Neural cell (in vitro differentiated cells): ENCODE data around the gene CLSTN1. TPM values are rescaled to one million over a fixed set of nuclear protein-coding genes. Genes with fewer than 3 reads are reported as not detected.

Experiments used
- H2AFZ ChIP-seq: fragments of 200-600, 300-800 bp; sonication (generic), shearing (Covaris generic); 2 replicates; pipeline ENCODE4 v1.6.0; 2014; ENCODE audit warnings: low read depth, mild to moderate bottlenecking, antibody characterized with exemption, low read length, moderate library complexity
- H3F3A ChIP-seq: fragments of 200-600 bp; shearing (Covaris generic); 2 replicates; pipeline ENCODE4 v1.6.1; 2016; ENCODE audit warnings: mild to moderate bottlenecking, moderate library complexity, mixed read lengths, antibody characterized with exemption, low read length; ENCODE audit not compliant: insufficient read depth, poor library complexity, severe bottlenecking
- H3K27ac ChIP-seq: fragments of 200-600, 300-800 bp; sonication (generic), shearing (Covaris generic); 2 replicates; pipeline ENCODE4 v1.5.1; 2014; ENCODE audit warnings: mild to moderate bottlenecking, low read length, moderate library complexity
- H3K27me3 ChIP-seq: fragments of 300-800, 200-600 bp; sonication (generic), shearing (Covaris generic); 2 replicates; pipeline ENCODE4 v1.6.0; 2014; ENCODE audit warnings: mild to moderate bottlenecking, low read depth, low read length, moderate library complexity; ENCODE audit not compliant: insufficient read depth
- H3K36me3 ChIP-seq: fragments of 300-800, 200-600 bp; sonication (generic), shearing (Covaris generic); 2 replicates; pipeline ENCODE4 v1.5.1; 2014; ENCODE audit warnings: mild to moderate bottlenecking, antibody characterized with exemption, low read length, moderate library complexity; ENCODE audit not compliant: insufficient read depth
- H3K4me2 ChIP-seq: fragments of 300-800, 200-600 bp; sonication (generic), shearing (Covaris generic); 2 replicates; pipeline ENCODE4 v1.6.0; 2014; ENCODE audit warnings: mild to moderate bottlenecking, low read length
- H3K4me3 ChIP-seq: fragments of 300-800, 200-600 bp; sonication (generic), shearing (Covaris generic); 2 replicates; pipeline ENCODE4 v1.5.1; 2014; ENCODE audit warnings: mild to moderate bottlenecking, low read length, moderate library complexity
- H3K79me2 ChIP-seq: fragments of 200-600 bp; shearing (Covaris generic); replicated peaks from 2 replicates; pipeline ENCODE4 v1.6.0; 2014; ENCODE audit warnings: mild to moderate bottlenecking, low read length, moderate library complexity; ENCODE audit not compliant: insufficient read depth
- H3K9ac ChIP-seq: fragments of 300-800, 200-600 bp; sonication (generic), shearing (Covaris generic); 2 replicates; pipeline ENCODE4 v1.6.1; 2016; ENCODE audit warnings: mild to moderate bottlenecking, low read length, mixed read lengths
- H3K9me2 ChIP-seq: fragments of 200-600 bp; shearing (Covaris generic); 2 replicates; pipeline ENCODE4 v1.6.1; 2016; ENCODE audit warnings: mild to moderate bottlenecking, low read length, mixed read lengths; ENCODE audit not compliant: insufficient read depth
- H3K9me3 ChIP-seq: fragments of 200-600, 300-800 bp; sonication (generic), shearing (Covaris generic); 2 replicates; pipeline ENCODE4 v1.6.1; 2016; ENCODE audit warnings: mild to moderate bottlenecking, mixed run types, low read length, moderate library complexity, mixed read lengths
- H4K20me1 ChIP-seq: fragments of 200-600 bp; shearing (Covaris generic); 2 replicates; pipeline ENCODE4 v1.6.1; 2016; ENCODE audit warnings: mild to moderate bottlenecking, mixed run types; ENCODE audit not compliant: insufficient read depth
- EP300 ChIP-seq: fragments of 450-650 bp; conservative IDR thresholded peaks from 2 replicates; pipeline ENCODE4 v1.6.1; 2014; ENCODE audit warnings: antibody characterized with exemption, mild to moderate bottlenecking, moderate library complexity; ENCODE audit not compliant: poor library complexity, severe bottlenecking
- EZH2 ChIP-seq: fragments of 200-600, 300-800 bp; shearing (Covaris generic), sonication (generic); IDR thresholded peaks from 2 replicates; pipeline ENCODE4 v1.6.1; 2014; ENCODE audit warnings: antibody characterized with exemption, low read length, borderline replicate concordance, mild to moderate bottlenecking; ENCODE audit not compliant: insufficient read depth, poor library complexity, severe bottlenecking
- MXI1 ChIP-seq: fragments of 450-650 bp; conservative IDR thresholded peaks from 2 replicates; pipeline ENCODE4 v1.6.1; 2014; ENCODE audit warnings: antibody characterized with exemption, mild to moderate bottlenecking; ENCODE audit not compliant: poor library complexity, severe bottlenecking
- POLR2AphosphoS5 ChIP-seq: IDR thresholded peaks from 2 replicates; pipeline ENCODE4 v1.6.1; 2012
- RAD21 ChIP-seq: fragments of 450-650 bp; conservative IDR thresholded peaks from 2 replicates; pipeline ENCODE4 v1.6.1; 2014; ENCODE audit warnings: antibody characterized with exemption, mild to moderate bottlenecking, moderate library complexity
- SMC3 ChIP-seq: fragments of 450-650 bp; conservative IDR thresholded peaks from 2 replicates; pipeline ENCODE4 v1.6.1; 2014; ENCODE audit warnings: antibody characterized with exemption, mild to moderate bottlenecking, moderate library complexity; ENCODE audit not compliant: poor library complexity
- TAF1 ChIP-seq: IDR thresholded peaks from 2 replicates; pipeline ENCODE4 v1.6.1; 2012; ENCODE audit warnings: low read depth
- polyA plus RNA-seq: library from polyadenylated mRNA; depleted of rRNA; stranded (reverse); fragments of >200 nt; gene quantifications from 2 replicates; pipeline ENCODE4 v1.2.3, GENCODE V29; 2014
- TF ChIP-seq, protein P1 (sequence below): fragments of 450-650 bp; IDR thresholded peaks from 2 replicates; pipeline ENCODE4 v1.5.1; 2014; ENCODE audit warnings: antibody characterized with exemption, mild to moderate bottlenecking, moderate library complexity; ENCODE audit not compliant: poor library complexity, severe bottlenecking
- TF ChIP-seq, protein P2 (sequence below): IDR thresholded peaks from 2 replicates; pipeline ENCODE4 v1.6.1; 2012; ENCODE audit warnings: borderline replicate concordance

The CLSTN1 gene
- polyA plus RNA-seq, 1 donor from 2014 or later = 77.2 TPM

DNA sequence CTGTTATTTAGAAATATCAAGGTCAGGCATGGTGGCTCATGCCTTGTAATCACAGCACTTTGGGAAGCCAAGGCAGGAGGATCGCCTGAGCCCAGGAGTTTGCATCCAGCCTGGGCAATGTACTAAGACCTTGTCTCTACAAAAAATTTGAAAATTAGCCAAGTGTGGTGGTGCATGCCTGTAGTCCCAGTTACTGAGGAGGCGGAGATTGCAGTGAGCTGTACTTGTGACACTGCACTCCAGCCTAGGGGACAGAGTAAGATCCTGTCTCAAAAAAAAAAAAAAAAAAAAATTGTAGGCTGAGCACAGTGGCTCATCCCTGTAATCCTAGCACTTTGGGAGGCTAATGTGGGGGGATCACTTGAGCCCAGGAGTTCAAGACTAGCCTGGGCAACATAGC lies 127.0 kb downstream of the CLSTN1 start:
- H3K9me3 ChIP-seq = no peaks in the 10 kb centered on the region
- no peak overlapping the region for H3K4me3 ChIP-seq
- TF ChIP-seq EZH2 (no peak), RAD21 (no peak), EP300 (no peak)
- H3K4me2 ChIP-seq = no peak overlapping the region
- H3K9me2 ChIP-seq = no peaks in the 10 kb centered on the region
- H3K27me3 ChIP-seq = no peaks in the 10 kb centered on the region
- no peaks in the 10 kb centered on the region for H3F3A ChIP-seq
- no peaks in the 10 kb centered on the region for H3K36me3 ChIP-seq
- H4K20me1 ChIP-seq = no peaks in the 10 kb centered on the region
- no peak overlapping the region for H3K27ac ChIP-seq
- no peak overlapping the region for H3K9ac ChIP-seq
- no peak overlapping the region for H2AFZ ChIP-seq
- H3K79me2 ChIP-seq = no peaks in the 10 kb centered on the region

DNA sequence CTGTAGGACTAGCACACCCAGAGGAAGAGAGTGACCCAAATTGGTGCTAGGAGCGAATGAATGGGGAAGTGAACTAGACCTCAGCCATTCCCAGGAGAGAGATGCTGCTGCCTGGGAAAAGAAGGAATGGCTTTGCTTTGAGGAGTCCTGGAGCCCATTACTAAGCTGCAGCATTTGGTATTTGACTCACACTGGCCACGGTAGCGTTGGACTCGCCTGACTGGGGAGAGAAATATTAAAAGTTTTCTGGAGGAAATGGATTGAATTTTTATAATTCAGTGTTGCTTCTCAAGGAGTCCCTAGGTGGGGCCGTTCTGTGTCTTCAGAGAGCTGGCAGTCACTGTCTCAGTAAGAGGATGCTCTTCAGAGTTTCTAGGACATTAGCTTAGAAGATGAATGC lies 132.1 kb downstream of the CLSTN1 start:
- H3F3A ChIP-seq = no peaks in the 10 kb centered on the region
- H3K9me2 ChIP-seq = no peaks in the 10 kb centered on the region
- peaks cover 32% of the 10 kb centered on the region for H3K27me3 ChIP-seq
- H4K20me1 ChIP-seq = no peaks in the 10 kb centered on the region
- no peaks in the 10 kb centered on the region for H3K36me3 ChIP-seq
- H3K9me3 ChIP-seq = no peaks in the 10 kb centered on the region
- TF ChIP-seq, protein P1, sequence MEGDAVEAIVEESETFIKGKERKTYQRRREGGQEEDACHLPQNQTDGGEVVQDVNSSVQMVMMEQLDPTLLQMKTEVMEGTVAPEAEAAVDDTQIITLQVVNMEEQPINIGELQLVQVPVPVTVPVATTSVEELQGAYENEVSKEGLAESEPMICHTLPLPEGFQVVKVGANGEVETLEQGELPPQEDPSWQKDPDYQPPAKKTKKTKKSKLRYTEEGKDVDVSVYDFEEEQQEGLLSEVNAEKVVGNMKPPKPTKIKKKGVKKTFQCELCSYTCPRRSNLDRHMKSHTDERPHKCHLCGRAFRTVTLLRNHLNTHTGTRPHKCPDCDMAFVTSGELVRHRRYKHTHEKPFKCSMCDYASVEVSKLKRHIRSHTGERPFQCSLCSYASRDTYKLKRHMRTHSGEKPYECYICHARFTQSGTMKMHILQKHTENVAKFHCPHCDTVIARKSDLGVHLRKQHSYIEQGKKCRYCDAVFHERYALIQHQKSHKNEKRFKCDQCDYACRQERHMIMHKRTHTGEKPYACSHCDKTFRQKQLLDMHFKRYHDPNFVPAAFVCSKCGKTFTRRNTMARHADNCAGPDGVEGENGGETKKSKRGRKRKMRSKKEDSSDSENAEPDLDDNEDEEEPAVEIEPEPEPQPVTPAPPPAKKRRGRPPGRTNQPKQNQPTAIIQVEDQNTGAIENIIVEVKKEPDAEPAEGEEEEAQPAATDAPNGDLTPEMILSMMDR = peak; percentile 22
- TF ChIP-seq MXI1 (no peak), TAF1 (no peak)
- no peak overlapping the region for H3K27ac ChIP-seq
- H3K79me2 ChIP-seq = no peaks in the 10 kb centered on the region
- no peak overlapping the region for H3K4me2 ChIP-seq
- no peak overlapping the region for H2AFZ ChIP-seq
- no peak overlapping the region for H3K9ac ChIP-seq
- no peak overlapping the region for H3K4me3 ChIP-seq

DNA sequence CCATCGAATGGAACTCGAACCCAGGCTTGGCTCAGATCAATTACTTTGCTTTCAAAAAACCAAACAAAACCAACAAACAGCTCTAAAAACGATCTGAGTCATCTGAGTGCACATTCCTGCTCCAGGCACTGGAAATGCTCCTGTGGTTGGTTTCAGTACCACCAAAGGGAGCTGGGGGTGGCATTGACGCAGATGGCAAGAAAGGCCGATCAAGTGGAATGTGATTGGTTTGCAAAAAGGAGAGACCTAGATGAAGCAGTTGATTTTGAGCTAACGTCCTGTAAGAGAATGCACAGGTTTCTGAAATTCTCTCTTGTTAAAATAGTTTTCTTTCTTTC lies 132.7 kb downstream of the CLSTN1 start:
- peaks cover 32% of the 10 kb centered on the region for H3K27me3 ChIP-seq
- H3K9ac ChIP-seq = no peak overlapping the region
- H3K9me2 ChIP-seq = no peaks in the 10 kb centered on the region
- no peak overlapping the region for H3K27ac ChIP-seq
- no peaks in the 10 kb centered on the region for H3F3A ChIP-seq
- H3K36me3 ChIP-seq = no peaks in the 10 kb centered on the region
- TF ChIP-seq, protein P1 = no peak
- TF ChIP-seq SMC3 (no peak), RAD21 (no peak), EZH2 (no peak), TAF1 (no peak), MXI1 (no peak), POLR2AphosphoS5 (no peak), EP300 (no peak)
- TF ChIP-seq, protein P2, sequence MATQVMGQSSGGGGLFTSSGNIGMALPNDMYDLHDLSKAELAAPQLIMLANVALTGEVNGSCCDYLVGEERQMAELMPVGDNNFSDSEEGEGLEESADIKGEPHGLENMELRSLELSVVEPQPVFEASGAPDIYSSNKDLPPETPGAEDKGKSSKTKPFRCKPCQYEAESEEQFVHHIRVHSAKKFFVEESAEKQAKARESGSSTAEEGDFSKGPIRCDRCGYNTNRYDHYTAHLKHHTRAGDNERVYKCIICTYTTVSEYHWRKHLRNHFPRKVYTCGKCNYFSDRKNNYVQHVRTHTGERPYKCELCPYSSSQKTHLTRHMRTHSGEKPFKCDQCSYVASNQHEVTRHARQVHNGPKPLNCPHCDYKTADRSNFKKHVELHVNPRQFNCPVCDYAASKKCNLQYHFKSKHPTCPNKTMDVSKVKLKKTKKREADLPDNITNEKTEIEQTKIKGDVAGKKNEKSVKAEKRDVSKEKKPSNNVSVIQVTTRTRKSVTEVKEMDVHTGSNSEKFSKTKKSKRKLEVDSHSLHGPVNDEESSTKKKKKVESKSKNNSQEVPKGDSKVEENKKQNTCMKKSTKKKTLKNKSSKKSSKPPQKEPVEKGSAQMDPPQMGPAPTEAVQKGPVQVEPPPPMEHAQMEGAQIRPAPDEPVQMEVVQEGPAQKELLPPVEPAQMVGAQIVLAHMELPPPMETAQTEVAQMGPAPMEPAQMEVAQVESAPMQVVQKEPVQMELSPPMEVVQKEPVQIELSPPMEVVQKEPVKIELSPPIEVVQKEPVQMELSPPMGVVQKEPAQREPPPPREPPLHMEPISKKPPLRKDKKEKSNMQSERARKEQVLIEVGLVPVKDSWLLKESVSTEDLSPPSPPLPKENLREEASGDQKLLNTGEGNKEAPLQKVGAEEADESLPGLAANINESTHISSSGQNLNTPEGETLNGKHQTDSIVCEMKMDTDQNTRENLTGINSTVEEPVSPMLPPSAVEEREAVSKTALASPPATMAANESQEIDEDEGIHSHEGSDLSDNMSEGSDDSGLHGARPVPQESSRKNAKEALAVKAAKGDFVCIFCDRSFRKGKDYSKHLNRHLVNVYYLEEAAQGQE = no peak
- H3K9me3 ChIP-seq = no peaks in the 10 kb centered on the region
- H4K20me1 ChIP-seq = no peaks in the 10 kb centered on the region
- no peak overlapping the region for H3K4me3 ChIP-seq
- no peak overlapping the region for H2AFZ ChIP-seq
- no peak overlapping the region for H3K4me2 ChIP-seq
- H3K79me2 ChIP-seq = no peaks in the 10 kb centered on the region
